Mucosa of stomach (tissue), 1 donor: ENCODE data around the gene SKIC2.
"Not testable (repeated sequence)": the region's sequence is repeated elsewhere in the genome, so short reads cannot be mapped to it uniquely, and the experiment has no call there.

Experiments
- H3K27me3 ChIP-seq: one replicate; pipeline ENCODE4 v1.7.0; 2013; ENCODE audit warnings: mild to moderate bottlenecking, low read length; ENCODE audit not compliant: control insufficient read depth, insufficient read depth
- H3K36me3 ChIP-seq: one replicate; pipeline ENCODE4 v1.7.0; 2013; ENCODE audit warnings: low read length; ENCODE audit not compliant: control insufficient read depth, insufficient read depth
- H3K4me1 ChIP-seq: one replicate; pipeline ENCODE4 v1.7.0; 2013; ENCODE audit warnings: mild to moderate bottlenecking, low read length; ENCODE audit not compliant: control insufficient read depth, insufficient read depth
- H3K4me3 ChIP-seq: one replicate; pipeline ENCODE4 v1.7.0; 2013; ENCODE audit warnings: low read length
- H3K9ac ChIP-seq: one replicate; pipeline ENCODE4 v1.7.0; 2013; ENCODE audit warnings: mild to moderate bottlenecking, low read length, moderate library complexity
- H3K9me3 ChIP-seq: one replicate; pipeline ENCODE4 v1.7.0; 2013; ENCODE audit warnings: mild to moderate bottlenecking, low read length, moderate library complexity; ENCODE audit not compliant: control insufficient read depth
- donor health status: Pancreatic carcinoma.

The SKIC2 gene

DNA sequence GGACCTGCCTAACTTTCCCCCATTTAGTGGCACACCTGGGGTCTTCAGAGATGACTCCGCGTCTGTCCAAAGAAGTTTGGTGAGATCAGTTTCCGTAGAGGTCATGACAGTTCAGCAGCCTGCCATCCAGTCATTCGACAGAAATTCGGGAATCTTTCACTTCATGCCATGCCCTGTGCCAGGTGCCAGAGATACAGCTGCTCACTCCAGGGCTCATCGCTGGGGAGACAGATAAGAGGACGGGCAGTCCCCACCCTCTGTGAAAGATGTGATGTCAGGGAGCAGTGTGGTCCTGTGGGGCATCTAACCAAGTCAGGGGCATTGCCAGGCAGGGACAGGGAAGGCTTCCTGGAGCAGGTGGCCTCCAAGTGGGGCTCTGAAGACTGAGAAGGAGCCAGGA, 44.3 kb downstream of the SKIC2 start:
- H3K27me3 ChIP-seq, H3K4me1 ChIP-seq, H3K9me3 ChIP-seq, H3K36me3 ChIP-seq, H3K4me3 ChIP-seq, H3K9ac ChIP-seq: not testable (repeated sequence)

DNA sequence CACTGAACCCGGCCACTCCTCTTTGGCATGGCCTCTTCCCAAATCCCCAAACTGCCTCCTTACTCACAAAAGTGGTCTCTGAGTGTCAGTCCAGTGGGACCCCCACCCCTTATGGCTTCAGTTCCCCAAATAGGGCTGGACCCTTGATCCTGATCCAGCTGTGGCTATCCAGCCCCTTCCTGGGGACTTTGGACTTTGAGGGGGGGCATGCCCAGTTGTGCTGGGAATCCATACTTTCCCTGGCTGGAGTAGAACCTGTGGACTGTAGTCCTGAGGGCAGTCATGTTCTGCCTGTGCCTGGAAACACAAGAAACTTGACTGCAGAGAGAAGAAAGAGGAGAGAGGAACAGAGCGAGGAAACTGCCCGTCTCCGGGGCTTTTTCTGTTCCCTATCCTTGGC, 45.4 kb downstream of the SKIC2 start:
- not testable (repeated sequence) for H3K9ac ChIP-seq, H3K36me3 ChIP-seq, H3K4me1 ChIP-seq, H3K27me3 ChIP-seq, H3K9me3 ChIP-seq, H3K4me3 ChIP-seq

DNA sequence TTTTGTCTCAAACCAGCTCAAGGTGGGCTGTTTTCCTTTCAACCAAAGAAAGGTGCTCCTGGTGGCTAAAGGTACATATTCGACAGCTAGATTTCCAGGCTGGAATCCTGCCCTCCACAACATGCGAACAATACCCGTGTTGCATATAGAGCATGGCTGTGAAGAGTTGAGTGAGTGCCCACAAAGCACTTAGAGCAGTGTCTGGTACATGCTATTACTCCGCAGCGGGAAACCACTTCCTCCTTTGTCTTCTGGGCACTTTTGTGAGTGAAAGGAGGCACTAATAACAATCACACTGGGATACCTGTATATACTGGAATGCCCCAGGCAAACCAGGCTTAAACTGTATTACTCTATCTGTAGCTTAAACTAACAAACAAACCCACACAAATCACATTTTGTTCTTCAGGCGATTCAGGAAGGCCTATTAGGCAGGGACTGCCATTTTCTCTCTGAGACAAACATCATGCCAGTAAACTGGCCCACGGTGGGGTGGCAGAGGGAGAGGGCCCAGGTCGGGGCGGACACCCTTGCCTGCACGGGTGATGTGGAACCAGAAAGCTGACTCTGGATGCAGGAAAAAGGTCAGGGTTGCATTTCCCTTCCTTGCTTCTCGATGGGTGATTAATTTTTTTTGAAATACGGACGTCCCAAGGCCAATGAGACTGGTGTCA, 46.0 kb downstream of the SKIC2 start:
- not testable (repeated sequence) for H3K4me1 ChIP-seq, H3K9me3 ChIP-seq, H3K27me3 ChIP-seq, H3K4me3 ChIP-seq, H3K9ac ChIP-seq, H3K36me3 ChIP-seq

DNA sequence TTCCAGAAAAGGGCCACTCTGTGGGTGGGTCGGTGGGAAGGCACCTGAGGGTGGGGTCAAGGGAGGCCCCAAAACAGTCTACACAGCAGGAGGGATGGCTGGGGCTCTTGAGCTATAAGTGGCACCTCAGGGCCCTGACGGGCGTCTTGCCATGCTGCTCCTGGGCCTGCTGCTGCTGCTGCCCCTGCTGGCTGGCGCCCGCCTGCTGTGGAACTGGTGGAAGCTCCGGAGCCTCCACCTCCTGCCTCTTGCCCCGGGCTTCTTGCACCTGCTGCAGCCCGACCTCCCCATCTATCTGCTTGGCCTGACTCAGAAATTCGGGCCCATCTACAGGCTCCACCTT, 46.5 kb downstream of the SKIC2 start:
- H3K4me3 ChIP-seq, H3K27me3 ChIP-seq, H3K4me1 ChIP-seq, H3K36me3 ChIP-seq, H3K9ac ChIP-seq, H3K9me3 ChIP-seq: not testable (repeated sequence)

DNA sequence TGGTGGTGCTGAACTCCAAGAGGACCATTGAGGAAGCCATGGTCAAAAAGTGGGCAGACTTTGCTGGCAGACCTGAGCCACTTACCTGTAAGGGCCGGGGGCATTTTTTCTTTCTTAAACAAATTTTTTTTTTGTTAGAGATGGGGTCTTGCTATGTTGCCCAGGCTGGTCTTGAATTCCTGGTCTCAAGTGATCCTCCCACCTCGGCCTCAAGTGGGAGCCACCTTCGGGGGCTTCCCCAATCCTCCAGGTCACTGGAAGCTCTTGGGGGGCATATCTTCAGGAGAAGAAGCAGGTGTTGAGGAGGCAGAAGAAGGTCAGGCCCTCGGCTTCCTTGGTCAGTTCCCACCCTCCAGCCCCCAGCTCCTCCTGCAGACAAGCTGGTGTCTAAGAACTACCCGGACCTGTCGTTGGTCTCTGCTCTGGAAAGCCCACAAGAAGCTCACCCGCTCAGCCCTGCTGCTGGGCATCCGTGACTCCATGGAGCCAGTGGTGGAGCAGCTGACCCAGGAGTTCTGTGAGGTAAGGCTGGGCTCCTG, 47.1 kb downstream of the SKIC2 start:
- H3K27me3 ChIP-seq, H3K9ac ChIP-seq, H3K36me3 ChIP-seq, H3K9me3 ChIP-seq, H3K4me1 ChIP-seq, H3K4me3 ChIP-seq: not testable (repeated sequence)

DNA sequence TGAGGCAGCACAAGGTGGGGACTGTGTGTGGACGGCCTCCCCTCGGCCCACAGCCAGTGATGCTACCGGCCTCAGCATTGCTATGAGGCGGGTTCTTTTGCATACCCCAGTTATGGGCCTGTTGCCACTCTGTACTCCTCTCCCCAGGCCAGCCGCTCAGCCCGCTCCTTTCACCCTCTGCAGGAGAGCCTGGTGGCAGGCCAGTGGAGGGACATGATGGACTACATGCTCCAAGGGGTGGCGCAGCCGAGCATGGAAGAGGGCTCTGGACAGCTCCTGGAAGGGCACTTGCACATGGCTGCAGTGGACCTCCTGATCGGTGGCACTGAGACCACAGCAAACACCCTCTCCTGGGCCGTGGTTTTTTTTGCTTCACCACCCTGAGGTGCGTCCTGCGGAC, 48.1 kb downstream of the SKIC2 start:
- not testable (repeated sequence) for H3K36me3 ChIP-seq, H3K9me3 ChIP-seq, H3K27me3 ChIP-seq, H3K4me3 ChIP-seq, H3K4me1 ChIP-seq, H3K9ac ChIP-seq

DNA sequence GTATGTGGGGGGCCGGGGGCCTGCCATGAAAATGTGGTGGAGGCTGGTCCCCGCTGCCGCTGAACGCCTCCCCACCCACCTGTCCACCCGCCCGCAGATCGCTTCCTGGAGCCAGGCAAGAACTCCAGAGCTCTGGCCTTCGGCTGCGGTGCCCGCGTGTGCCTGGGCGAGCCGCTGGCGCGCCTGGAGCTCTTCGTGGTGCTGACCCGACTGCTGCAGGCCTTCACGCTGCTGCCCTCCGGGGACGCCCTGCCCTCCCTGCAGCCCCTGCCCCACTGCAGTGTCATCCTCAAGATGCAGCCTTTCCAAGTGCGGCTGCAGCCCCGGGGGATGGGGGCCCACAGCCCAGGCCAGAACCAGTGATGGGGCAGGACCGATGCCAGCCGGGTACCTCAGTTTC, 49.1 kb downstream of the SKIC2 start:
- H3K4me1 ChIP-seq, H3K9me3 ChIP-seq, H3K9ac ChIP-seq: not testable (repeated sequence)

DNA sequence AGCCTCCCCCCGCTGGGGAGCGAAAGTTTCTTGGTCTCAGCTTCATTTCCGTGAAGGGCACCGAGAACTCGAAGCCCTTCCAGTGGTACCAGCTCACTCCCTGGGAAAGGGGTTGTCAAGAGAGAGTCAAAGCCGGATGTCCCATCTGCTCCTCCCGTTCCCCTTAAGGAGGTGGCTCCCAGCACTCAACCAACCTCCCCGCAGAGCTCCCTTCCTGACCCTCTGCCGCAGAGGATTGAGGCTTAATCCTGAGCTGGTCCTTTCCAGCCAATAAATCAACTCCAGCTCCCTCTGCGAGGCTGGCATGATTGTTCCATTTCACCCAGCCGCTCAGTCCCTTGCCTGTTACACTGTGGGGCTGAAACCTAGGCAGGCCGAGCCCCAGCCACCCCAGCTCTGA, 49.6 kb downstream of the SKIC2 start:
- not testable (repeated sequence) for H3K4me3 ChIP-seq, H3K36me3 ChIP-seq, H3K9ac ChIP-seq, H3K9me3 ChIP-seq, H3K27me3 ChIP-seq, H3K4me1 ChIP-seq

More for the DNA sequence above, 49.1 kb downstream of the SKIC2 start:
- not testable (repeated sequence) for H3K36me3 ChIP-seq, H3K4me3 ChIP-seq, H3K27me3 ChIP-seq

DNA sequence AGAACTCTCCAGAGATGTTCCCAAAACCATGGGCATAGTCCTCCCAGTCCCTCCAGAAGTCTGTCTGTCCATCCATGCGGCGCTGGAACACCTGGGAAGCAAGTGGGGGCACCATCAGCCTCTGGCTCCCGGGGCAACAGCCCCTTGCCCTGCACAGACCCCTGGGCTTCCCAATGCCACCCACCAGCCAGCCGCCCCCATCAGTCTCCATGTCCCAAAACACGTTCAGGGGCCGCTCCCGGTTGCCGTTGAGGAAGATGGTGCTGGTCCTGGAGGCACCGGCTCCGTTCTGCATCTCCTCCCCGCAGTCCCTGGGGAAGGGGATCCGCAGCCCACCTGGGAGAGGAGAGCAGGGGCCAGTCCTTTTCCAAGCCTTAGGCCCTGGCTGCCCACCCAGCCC, 50.6 kb downstream of the SKIC2 start:
- H3K27me3 ChIP-seq, H3K36me3 ChIP-seq, H3K4me1 ChIP-seq, H3K9me3 ChIP-seq, H3K4me3 ChIP-seq, H3K9ac ChIP-seq: not testable (repeated sequence)

DNA sequence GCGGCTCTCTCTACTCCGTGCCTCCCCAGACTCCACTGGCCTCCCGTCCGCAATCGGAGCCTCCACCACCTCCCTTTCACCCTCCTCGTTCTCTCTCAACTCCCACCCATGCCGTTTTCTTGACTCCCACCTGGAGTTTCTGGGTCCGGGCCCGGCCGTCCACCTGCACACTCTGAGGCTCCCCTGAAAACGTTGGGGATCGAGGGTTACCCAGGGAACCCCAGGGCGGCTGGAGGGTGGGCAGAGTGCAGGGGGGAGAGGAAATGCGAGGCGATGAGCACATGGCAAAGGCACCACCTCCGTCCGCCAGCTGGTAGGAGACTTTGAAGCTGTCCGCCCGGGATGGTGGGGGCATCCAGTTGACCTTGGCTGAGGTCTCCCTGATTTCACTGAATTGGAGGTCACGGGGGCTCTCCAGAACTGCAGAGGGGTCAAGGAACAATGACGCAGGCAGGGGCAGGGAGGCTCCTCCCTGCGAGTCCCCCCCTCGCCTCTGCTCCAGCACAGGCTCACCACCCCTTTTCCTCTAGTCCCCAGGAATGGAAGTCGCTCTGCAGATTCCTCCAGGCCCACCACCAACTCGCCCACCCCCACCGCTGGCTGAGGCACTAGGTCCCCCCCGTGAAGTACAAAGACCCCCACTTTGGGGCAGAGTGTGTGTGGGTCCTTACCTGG, 52.0 kb downstream of the SKIC2 start:
- H3K9ac ChIP-seq, H3K27me3 ChIP-seq, H3K9me3 ChIP-seq, H3K4me3 ChIP-seq, H3K36me3 ChIP-seq, H3K4me1 ChIP-seq: not testable (repeated sequence)

DNA sequence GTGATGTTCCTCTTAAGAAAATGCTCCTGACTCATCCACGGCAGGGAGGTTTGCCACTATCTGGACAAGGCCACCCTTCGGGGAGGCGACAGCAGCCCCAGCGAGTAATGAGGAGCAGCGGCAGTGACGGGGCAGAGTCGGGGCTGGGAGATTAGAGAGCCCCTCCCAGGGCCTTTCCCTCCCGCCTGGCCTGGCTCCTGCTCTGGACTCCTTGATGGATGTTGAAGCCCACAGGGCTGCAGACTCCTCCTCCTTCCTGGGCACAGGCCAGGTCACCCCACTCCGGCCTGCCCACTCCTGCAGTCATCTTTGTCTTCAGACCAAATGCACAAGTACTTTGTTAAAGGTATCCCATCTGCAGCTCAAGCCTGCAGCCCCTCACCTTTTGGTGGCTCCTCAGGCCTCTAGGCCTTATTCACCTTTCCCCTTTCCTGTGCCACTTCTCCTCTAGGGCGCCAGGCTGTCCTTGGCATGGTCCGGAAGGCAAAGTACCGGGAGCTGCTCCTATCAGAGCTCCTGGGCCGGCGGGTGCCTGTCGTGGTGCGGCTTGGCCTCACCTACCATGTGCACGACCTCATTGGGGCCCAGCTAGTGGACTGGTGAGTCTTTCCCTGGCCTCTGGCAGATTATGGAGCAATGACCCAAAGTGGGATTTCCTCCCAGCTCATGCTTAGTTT, 54.1 kb downstream of the SKIC2 start:
- H3K9me3 ChIP-seq, H3K36me3 ChIP-seq, H3K4me1 ChIP-seq, H3K4me3 ChIP-seq, H3K9ac ChIP-seq, H3K27me3 ChIP-seq: not testable (repeated sequence)

DNA sequence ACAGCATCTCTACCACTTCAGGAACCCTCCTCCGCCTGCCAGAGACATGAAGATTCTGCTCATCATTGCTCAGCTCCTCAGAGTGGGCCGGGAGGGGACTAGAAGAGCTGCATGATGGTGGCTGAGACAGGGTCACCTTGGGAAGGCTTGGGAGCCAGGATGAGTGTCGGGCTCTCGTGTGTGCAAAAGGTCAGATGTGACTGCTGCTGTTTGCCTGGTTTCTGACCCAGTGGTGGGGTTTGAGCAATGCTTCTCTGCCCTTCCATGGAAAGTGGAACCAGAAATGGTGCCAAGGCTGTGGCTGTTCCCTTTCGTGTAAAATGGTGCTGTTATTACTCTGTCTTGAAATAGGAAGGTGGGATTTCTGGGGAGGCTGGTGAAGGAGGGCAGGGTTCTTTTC, 54.8 kb downstream of the SKIC2 start:
- H3K36me3 ChIP-seq, H3K9me3 ChIP-seq, H3K4me1 ChIP-seq, H3K4me3 ChIP-seq, H3K27me3 ChIP-seq, H3K9ac ChIP-seq: not testable (repeated sequence)
